Islet of Langerhans (tissue), 1 donor: ENCODE results near the gene DDX21.
"Not testable (repeated sequence)": the region's sequence is repeated elsewhere in the genome, so short reads cannot be mapped to it uniquely, and the experiment has no call there.

Source experiments
- FAIRE-seq: peaks from one replicate; lab custom pipeline; 2011; peaks lifted over from hg19 to GRCh38; lab: Jason Lieb, UNC

DDX21 gene

DNA sequence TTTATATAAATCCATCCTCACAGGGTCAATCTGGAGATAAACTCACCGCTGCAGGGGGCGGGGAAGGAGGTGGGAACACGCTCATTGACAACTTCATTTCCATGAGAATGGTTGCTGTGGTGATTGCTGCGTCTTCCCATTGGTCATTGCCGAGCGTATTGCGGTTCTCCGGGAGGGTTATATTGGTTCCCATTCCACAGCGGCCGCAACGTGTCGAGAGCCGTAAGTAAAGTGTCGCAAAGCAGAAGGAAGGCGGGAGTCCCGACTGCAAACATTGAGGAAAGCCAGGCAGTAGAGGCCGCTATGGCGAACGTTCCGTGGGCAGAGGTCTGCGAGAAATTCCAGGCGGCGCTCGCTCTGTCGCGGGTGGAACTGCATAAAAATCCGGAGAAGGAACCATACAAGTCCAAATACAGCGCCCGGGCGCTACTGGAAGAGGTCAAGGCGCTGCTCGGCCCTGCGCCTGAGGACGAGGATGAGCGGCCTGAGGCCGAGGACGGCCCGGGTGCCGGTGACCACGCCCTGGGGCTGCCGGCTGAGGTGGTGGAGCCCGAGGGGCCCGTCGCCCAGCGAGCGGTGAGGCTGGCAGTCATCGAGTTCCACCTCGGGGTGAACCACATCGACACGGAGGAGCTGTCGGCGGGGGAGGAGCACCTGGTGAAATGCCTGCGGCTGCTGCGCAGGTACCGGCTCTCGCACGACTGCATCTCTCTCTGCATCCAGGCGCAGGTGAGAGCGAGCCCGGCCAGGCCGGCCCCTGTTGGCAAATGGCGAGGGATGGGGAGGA, 32.8 kb downstream of the DDX21 start, which contains the start of gene KIFBP:
KIFBP (plus strand) TSS at position 274 of the 787 bp plus-strand sequence; CDS start at position 304, 30 bp downstream.
- peak; percentile 91 for FAIRE-seq

- FAIRE-seq = no peak
These were observed 33.5 kb downstream of the DDX21 start for GRCh38 chr10:68989317-68989990.

GRCh38 chr10:68992636-68993440, 36.9 kb downstream of the DDX21 start:
- FAIRE-seq = no peak

GRCh38 chr10:68997211-68997610, 41.2 kb downstream of the DDX21 start:
- FAIRE-seq = no peak

DNA sequence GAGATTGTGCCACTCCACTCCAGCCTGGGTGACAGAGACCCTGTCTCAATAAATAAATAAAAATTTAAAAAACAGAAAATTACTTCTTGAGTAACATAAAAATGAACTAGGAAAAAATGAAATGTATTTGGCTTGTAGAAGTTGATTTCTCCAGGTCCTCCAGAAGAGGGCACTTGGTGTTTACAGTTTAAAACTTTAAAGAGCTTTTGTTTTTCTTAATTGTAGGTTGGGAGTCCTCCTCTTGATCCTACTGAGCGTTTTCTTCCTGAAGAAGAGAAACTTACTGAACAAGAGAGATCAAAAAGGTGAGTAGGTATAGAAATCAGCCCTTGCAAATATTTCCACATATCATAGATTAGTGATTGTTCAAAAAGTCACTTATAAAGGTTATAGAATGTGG, 48.9 kb downstream of the DDX21 start:
- peak; percentile 86 for FAIRE-seq

GRCh38 chr10:69005704-69006485, 49.9 kb downstream of the DDX21 start:
- no peak for FAIRE-seq

GRCh38 chr10:69007260-69007659, 51.3 kb downstream of the DDX21 start:
- no peak for FAIRE-seq

- FAIRE-seq = no peak
These were observed 53.4 kb downstream of the DDX21 start for GRCh38 chr10:69009360-69009759.

DNA sequence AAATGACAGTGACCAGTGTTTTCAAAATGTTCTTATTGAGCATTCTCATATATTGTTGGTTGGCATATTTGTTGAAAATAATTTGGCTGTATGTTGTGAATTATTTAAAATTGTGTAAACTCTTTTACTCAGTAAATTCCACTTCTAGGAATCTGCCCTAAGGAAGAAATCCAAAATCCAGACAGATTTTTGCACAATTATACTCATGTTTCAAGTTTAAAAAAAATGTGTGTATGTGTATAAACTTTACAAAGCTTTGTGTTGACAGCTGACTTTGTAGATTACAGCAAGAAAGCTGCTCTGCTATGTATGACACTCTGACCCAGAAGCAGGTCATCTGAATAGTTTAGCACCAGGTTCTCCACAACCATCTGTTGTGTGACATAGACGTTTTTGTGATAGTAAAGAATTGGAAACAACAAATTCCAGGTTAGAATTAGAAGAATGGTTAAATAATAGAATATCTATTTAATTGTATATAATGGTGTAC, 54.2 kb downstream of the DDX21 start:
- FAIRE-seq = no peak

- FAIRE-seq = not testable (repeated sequence)
These were observed 56.8 kb downstream of the DDX21 start for GRCh38 chr10:69012778-69013177.

DNA sequence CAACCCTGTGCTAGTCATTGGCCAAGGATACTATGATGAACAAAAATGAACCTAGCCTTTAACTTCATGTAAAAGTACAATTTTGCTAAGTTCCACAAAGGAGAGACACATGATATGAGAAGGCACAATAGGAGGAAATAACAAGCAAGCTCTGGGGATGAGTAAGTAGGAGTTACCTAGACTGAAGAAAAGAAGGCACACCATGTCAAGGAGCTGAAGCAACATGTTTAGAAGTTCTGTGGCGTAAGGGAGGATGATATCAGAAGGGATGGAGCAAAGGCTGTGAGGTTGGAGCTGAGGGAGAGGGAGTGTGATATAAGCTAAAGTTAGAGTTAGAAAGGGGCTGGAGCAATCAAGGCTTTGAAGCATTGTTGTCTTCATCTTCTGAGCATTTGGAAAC, 58.2 kb downstream of the DDX21 start:
- no peak for FAIRE-seq

GRCh38 chr10:69018613-69019012, 62.6 kb downstream of the DDX21 start:
- no peak for FAIRE-seq

- FAIRE-seq = no peak
These were observed 66.6 kb downstream of the DDX21 start for GRCh38 chr10:69022611-69023010.

GRCh38 chr10:69025370-69025896, 69.5 kb downstream of the DDX21 start:
- no peak for FAIRE-seq

- FAIRE-seq = no peak
These were observed 77.3 kb downstream of the DDX21 start for GRCh38 chr10:69033256-69033655.
